ENCODE data around the gene WDR47.
"Not testable (repeated sequence)": the region's sequence is repeated elsewhere in the genome, so short reads cannot be mapped to it uniquely, and the experiment has no call there.

WDR47 gene

DNA sequence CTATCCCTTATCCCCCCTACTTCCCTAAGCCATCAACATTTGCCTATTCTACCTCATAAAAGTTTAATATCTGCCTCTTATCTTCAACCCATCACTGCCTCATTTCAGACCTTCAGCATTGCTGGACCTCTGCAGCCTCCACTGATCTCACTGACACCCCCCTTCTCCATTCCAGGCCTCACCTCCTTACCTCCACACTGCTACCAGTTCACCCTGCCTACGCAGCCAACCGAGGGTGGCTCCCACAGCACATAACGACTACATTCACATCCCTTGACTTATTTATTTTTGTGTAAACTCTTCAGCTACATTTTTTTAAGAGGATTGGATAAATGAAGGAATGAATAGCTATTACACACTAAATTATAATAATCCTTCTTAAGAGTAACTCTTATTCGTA lies 92.9 kb downstream of the WDR47 start:
- TF ChIP-seq, protein P1, sequence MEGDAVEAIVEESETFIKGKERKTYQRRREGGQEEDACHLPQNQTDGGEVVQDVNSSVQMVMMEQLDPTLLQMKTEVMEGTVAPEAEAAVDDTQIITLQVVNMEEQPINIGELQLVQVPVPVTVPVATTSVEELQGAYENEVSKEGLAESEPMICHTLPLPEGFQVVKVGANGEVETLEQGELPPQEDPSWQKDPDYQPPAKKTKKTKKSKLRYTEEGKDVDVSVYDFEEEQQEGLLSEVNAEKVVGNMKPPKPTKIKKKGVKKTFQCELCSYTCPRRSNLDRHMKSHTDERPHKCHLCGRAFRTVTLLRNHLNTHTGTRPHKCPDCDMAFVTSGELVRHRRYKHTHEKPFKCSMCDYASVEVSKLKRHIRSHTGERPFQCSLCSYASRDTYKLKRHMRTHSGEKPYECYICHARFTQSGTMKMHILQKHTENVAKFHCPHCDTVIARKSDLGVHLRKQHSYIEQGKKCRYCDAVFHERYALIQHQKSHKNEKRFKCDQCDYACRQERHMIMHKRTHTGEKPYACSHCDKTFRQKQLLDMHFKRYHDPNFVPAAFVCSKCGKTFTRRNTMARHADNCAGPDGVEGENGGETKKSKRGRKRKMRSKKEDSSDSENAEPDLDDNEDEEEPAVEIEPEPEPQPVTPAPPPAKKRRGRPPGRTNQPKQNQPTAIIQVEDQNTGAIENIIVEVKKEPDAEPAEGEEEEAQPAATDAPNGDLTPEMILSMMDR (IDR thresholded peaks at IDR 0.05; ENCODE audit: low read depth, low read length): no peak
- no peak overlapping the region for H3K4me3 ChIP-seq (ENCODE audit: low read depth, low read length)

DNA sequence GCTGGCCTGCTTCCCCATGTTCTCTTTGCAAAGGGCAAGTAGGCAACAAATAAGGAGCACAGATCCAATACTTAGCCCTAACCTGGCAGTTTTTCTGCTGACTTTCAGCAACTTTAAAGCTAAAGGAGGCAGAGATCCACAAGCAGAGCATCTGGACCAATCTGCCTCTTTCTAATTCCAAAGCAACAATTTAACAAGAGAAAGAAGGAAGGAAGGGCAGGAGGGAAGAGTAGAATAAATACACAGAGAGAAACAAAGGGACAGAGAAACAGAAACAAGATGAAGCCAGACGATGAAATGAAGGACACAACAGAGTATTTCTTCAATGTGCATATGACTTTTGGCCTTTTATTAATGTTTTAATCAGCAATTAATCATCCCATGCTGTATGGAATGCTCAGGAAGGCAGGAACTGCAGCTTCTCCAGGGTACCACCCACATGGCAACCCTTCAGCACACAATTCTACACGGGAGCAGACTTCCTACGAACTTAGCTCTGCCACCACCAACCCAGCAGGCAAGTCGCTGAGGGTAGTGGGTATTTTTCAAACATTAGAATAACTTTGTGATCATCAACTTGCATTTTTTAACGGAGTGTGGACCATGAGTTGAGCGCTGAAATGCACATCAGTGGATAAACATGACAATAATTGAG lies 93.9 kb downstream of the WDR47 start:
- no peak overlapping the region for H3K4me3 ChIP-seq (ENCODE audit: low read depth, low read length)
- TF ChIP-seq, protein P1 (IDR thresholded peaks at IDR 0.05; ENCODE audit: low read depth, low read length): no peak

DNA sequence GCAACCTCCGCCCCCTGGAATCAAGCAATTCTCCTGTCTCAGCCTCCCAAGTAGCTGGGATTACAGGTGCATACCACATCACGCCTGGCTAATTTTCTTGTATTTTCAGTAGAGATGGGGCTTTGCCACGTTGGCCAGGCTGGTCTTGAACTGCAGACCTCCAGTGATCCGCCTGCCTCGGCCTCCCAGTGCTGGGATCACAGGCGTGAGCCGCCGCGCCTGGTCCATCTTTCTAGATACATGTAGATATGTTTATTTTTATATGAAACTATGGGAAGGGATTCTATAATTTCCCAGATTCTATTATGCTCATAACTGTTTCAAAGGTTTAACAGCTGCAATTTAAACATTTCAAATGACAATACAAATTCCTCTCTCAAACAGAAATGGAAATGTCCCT lies 105.7 kb downstream of the WDR47 start:
- H3K4me3 ChIP-seq (ENCODE audit: low read depth, low read length): no peak overlapping the region
- TF ChIP-seq, protein P1 (IDR thresholded peaks at IDR 0.05; ENCODE audit: low read depth, low read length): no peak

DNA sequence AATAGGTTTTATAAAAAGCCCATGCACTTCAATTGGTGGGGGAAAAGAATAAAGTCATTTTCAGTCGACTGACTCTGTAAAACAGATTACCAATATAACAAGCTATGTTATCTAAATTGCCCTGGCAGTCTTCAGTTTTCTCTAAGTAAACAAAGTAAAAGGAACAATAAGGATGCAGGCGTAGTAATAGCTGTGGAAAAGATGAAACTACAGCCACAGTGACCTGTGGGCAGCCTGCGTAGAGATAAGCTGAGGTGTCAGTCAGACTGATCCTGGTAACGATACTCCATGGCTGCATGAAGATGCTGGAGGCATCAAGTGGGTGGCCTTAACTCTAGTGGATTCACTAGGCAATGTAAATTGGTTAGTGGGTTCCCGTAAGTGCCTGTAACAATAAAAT lies 108.0 kb downstream of the WDR47 start:
- TF ChIP-seq, protein P1 (IDR thresholded peaks at IDR 0.05; ENCODE audit: low read depth, low read length): no peak

DNA sequence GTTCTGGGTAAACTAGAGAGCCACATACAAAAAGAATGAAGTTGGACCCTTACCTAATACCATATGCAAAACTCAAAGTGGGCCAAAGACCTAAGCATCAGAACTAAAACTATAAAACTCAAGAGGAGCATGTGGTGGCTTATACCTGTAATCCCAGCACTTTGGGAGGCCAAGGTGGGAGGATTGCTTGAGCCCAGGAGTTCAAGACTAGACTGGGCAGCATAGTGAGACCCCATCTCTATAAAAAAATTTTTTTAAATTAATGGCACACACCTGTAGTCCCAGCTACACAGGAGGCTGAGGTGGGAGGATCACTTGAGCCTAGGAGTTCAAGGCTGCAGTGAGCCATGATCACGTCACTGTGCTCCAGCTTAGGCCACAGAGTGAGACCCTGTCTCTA lies 114.3 kb downstream of the WDR47 start:
- not testable (repeated sequence) for H3K4me3 ChIP-seq (ENCODE audit: low read depth, low read length)

More for the DNA sequence above, 108.0 kb downstream of the WDR47 start:
- no peak overlapping the region for H3K4me3 ChIP-seq (ENCODE audit: low read depth, low read length)

DNA sequence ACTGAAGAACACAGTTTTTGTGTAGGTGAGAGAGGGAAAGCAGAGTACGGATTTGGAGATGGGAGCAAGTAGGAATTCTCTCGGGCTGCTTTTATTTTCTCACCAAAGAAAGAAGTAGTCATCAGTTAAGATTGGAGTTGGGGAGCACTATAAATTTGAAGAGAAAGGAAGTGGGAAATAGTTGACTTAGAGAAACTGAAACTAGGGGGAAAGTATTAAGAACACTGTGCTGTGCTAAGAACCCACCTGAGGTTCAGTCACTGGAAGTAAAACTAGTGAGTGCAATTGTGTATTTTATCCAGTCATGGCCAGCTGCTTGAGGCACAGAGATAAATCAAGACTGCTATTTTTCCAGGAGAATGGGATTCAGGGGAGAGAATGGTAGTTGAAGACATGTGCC lies 116.0 kb downstream of the WDR47 start:
- TF ChIP-seq, protein P1 (IDR thresholded peaks at IDR 0.05; ENCODE audit: low read depth, low read length): no peak
- H3K4me3 ChIP-seq (ENCODE audit: low read depth, low read length): no peak overlapping the region
